Mesenchymal stem cell (in vitro differentiated cells and primary cell): ENCODE measurements around the gene FBXO44.

Experiments
- DNase-seq: peaks from one replicate; pipeline ENCODE4 v3.0.0-alpha.2; 2013
- H2AFZ ChIP-seq: one replicate; pipeline ENCODE4 v1.6.1; 2013; ENCODE audit warnings: low read depth, mild to moderate bottlenecking, control low read depth, inconsistent platforms, low read length, moderate library complexity
- H2AK5ac ChIP-seq: 2 replicates; pipeline ENCODE4 v1.6.1; 2013; ENCODE audit warnings: low read length, moderate library complexity, mild to moderate bottlenecking, inconsistent platforms; ENCODE audit not compliant: severe bottlenecking
- H2BK120ac ChIP-seq: one replicate; pipeline ENCODE4 v1.6.1; 2013; ENCODE audit warnings: low read depth, mild to moderate bottlenecking, inconsistent platforms, low read length, moderate library complexity
- H2BK12ac ChIP-seq, 2 experiments: one replicate each; pipeline ENCODE4 v1.6.1; 2013; ENCODE audit warnings: inconsistent platforms in 2 of 2, low read length in 2 of 2, mild to moderate bottlenecking in 2 of 2, moderate library complexity in 2 of 2, control low read depth in 1 of 2
- H2BK15ac ChIP-seq: one replicate; pipeline ENCODE4 v1.6.1; 2013; ENCODE audit warnings: mild to moderate bottlenecking, low read depth, inconsistent platforms; ENCODE audit not compliant: poor library complexity, severe bottlenecking
- H2BK5ac ChIP-seq: 2 replicates; pipeline ENCODE4 v1.6.1; 2013; ENCODE audit warnings: low read depth, mild to moderate bottlenecking, low read length, control low read depth, inconsistent platforms; ENCODE audit not compliant: poor library complexity, severe bottlenecking
- H3K14ac ChIP-seq, 2 experiments: one replicate each; pipeline ENCODE4 v1.6.1; 2013; ENCODE audit warnings: inconsistent platforms in 2 of 2, low read length in 2 of 2, control low read depth in 1 of 2, mild to moderate bottlenecking in 1 of 2, moderate library complexity in 1 of 2
- H3K18ac ChIP-seq, 2 experiments: one replicate each; pipeline ENCODE4 v1.6.1; 2013; ENCODE audit warnings: inconsistent platforms in 2 of 2, low read length in 2 of 2, control low read depth in 1 of 2, low read depth in 1 of 2, mild to moderate bottlenecking in 1 of 2
- H3K23ac ChIP-seq, 2 experiments: one replicate each; pipeline ENCODE4 v1.6.1; 2013; ENCODE audit warnings: inconsistent platforms in 2 of 2, low read length in 2 of 2, mild to moderate bottlenecking in 2 of 2, moderate library complexity in 2 of 2, control low read depth in 1 of 2
- H3K27ac ChIP-seq: 2 replicates; pipeline ENCODE4 v1.5.1; 2013; ENCODE audit warnings: mild to moderate bottlenecking, moderate library complexity, low read length, control low read depth, inconsistent platforms; ENCODE audit not compliant: poor library complexity, severe bottlenecking
- H3K27me3 ChIP-seq, 2 experiments: 2 replicates each; pipeline versions ENCODE4 v1.6.1 to v1.7.0; 2013; ENCODE audit warnings: low read length in 2 of 2, mild to moderate bottlenecking in 2 of 2, moderate library complexity in 2 of 2, control low read depth in 1 of 2, inconsistent platforms in 1 of 2; ENCODE audit not compliant: control insufficient read depth in 1 of 2, insufficient read depth in 1 of 2
- H3K36me3 ChIP-seq, 2 experiments: 2 replicates each; pipeline versions ENCODE4 v1.6.1 to v1.7.0; 2013; ENCODE audit warnings: low read length in 2 of 2, control low read depth in 1 of 2, inconsistent platforms in 1 of 2, low read depth in 1 of 2, mild to moderate bottlenecking in 1 of 2; ENCODE audit not compliant: insufficient read depth in 2 of 2, control insufficient read depth in 1 of 2
- H3K4ac ChIP-seq, 2 experiments: one replicate each; pipeline ENCODE4 v1.6.1; 2013; ENCODE audit warnings: inconsistent platforms in 2 of 2, low read length in 2 of 2, mild to moderate bottlenecking in 2 of 2, moderate library complexity in 2 of 2, control low read depth in 1 of 2, low read depth in 1 of 2
- H3K4me1 ChIP-seq: 2 replicates; pipeline ENCODE4 v1.6.1; 2013; ENCODE audit warnings: low read depth, low read length, control low read depth; ENCODE audit not compliant: control insufficient read depth, insufficient read depth
- H3K4me2 ChIP-seq: 2 replicates; pipeline ENCODE4 v1.6.1; 2013; ENCODE audit warnings: low read length, mild to moderate bottlenecking, inconsistent platforms; ENCODE audit not compliant: poor library complexity, severe bottlenecking
- H3K4me3 ChIP-seq, 2 experiments: 2 replicates each; pipeline versions ENCODE4 v1.5.1 to v1.7.0; 2013; ENCODE audit warnings: low read length in 2 of 2, mild to moderate bottlenecking in 2 of 2, control low read depth in 1 of 2, low read depth in 1 of 2; ENCODE audit not compliant: insufficient read depth in 1 of 2
- H3K79me1 ChIP-seq: replicated peaks from 2 replicates; pipeline ENCODE4 v1.6.1; 2013; ENCODE audit warnings: mild to moderate bottlenecking, control low read depth, low read length, inconsistent platforms; ENCODE audit not compliant: poor library complexity, severe bottlenecking
- H3K9ac ChIP-seq: 2 replicates; pipeline ENCODE4 v1.7.0; 2013; ENCODE audit warnings: mild to moderate bottlenecking, low read length, moderate library complexity
- H3K9me3 ChIP-seq: 2 replicates; pipeline ENCODE4 v1.7.0; 2013; ENCODE audit warnings: mild to moderate bottlenecking, low read length; ENCODE audit not compliant: control insufficient read depth
- H4K8ac ChIP-seq: one replicate; pipeline ENCODE4 v1.6.1; 2013; ENCODE audit warnings: inconsistent platforms, mild to moderate bottlenecking, low read length, moderate library complexity
- H4K91ac ChIP-seq: one replicate; pipeline ENCODE4 v1.6.1; 2013; ENCODE audit warnings: mild to moderate bottlenecking, low read length, inconsistent platforms
- WGBS: methylation state at CpG from one replicate; pipeline ENCODE4 v1.1.7; 2013; ENCODE audit warnings: mixed read lengths; 5-methylcytosine and 5-hydroxymethylcytosine counted together

The FBXO44 gene

DNA sequence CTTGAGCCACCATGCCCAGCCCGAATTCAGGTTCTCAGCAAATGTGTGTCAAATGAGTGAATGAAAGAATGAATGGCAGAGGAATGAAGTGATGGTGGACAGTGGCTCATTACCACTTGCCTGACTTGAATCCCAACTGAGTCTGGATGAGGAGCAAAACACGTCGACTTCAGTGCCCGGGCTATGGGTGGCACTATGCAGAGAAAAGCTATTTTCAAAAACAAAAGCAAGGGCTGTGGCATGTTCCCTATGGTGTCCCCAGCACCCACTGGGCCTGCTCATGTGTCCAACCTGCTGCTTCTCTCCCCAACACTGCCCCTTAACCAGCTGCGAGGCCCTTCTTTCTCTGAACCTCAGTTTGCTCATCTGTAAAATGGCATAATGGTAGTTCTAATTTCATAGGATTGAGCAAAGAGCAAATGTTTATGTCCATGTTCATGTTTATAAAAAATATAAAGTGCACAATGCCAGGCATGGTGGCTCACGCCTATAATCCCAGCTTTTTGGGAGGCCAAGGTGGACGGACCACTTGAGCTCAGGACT lies 30.6 kb downstream of the FBXO44 start:
- Histone ChIP-seq H3K4me3 (no peak overlapping the region), H3K36me3 (no peaks in the 10 kb centered on the region), H4K8ac (no peak overlapping the region), H2AFZ (no peak overlapping the region), H3K79me1 (peaks cover 4% of the 10 kb centered on the region), H2BK15ac (no peak overlapping the region), H3K14ac (no peak overlapping the region), H3K27me3 (peaks cover 34 to 53% of the 10 kb centered on the region in 2 experiments), H2BK12ac (no peak overlapping the region), H3K9ac (no peak overlapping the region), H3K4me2 (no peak overlapping the region), H3K4me1 (peaks cover 13% of the 10 kb centered on the region), H2BK5ac (no peak overlapping the region), H3K23ac (no peak overlapping the region), H3K4ac (no peak overlapping the region), H3K18ac (no peak overlapping the region), H3K27ac (no peak overlapping the region), H4K91ac (no peak overlapping the region), H2BK120ac (no peak overlapping the region), H3K9me3 (no peaks in the 10 kb centered on the region), H2AK5ac (no peak overlapping the region)
- no peak for DNase-seq
- WGBS: 90% methylated on average over 6 of the region's 7 CpGs

DNA sequence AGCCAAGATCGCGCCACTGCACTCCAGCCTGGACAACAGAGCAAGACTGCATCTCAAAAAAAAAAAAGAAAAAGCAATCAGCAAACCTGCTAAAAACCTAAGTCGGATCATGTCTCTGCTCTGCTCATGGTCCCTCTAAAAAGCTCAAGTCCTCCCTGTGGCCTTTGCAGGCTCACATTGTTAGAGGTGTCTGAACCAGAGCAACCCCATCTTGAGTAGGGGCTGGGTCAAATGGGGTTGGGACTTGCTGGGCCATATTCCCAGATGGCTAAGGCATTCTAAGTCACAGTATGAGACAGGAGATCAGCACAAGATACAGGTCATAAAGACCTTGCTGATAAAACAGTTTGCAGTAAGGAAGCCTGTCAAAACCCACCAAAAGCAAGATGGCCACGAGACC lies 33.8 kb downstream of the FBXO44 start:
- H4K8ac ChIP-seq: no peak overlapping the region
- no peak overlapping the region for H2BK12ac ChIP-seq
- H3K4me2 ChIP-seq: no peak overlapping the region

DNA sequence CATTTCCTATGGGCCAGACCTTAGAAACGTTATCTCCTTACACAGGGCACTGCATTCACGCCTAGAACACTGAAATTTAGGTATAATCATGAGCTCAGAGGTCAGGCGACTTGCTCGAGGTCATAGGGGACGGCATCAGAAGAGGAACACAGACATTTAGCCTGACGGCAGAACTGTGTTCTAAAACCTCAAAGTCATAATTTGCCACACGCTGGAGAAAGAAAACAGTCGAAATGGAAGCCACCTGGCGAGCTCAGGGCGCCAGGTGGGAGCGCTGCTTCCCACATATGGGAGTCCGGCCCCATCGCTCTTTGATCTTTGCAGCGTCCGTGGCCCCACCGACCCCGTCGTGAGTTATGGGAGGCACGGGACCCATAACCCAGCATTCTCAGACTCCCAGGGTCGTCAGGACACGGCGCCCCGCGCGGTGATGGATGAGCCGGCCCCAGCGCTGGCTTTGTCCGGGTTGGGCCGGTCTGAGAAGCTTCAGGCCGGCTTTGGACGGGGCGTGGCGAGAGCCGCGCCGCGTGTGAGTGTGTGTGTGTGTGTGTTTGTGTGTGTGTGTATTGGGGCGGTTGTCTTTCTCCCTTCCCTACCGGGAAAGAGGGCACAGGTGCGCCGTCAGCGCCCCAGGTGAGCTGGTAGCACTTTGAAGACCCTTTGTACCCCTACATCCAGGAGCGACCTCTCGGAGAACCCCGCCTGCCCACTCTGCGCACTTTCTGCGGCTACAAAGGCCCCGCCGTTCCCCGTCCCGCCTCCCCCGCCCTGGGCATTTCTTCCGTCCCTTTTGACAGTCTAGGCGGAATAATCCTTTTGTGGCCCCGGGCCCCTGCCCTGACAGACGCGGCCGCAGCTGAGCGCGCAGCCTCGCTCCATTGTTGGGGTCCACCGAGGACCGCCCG lies 36.0 kb downstream of the FBXO44 start:
- H4K91ac ChIP-seq: no peak overlapping the region
- no peak overlapping the region for H2AK5ac ChIP-seq
- no peak overlapping the region for H3K4ac ChIP-seq
- no peaks in the 10 kb centered on the region for H3K36me3 ChIP-seq
- no peaks in the 10 kb centered on the region for H3K9me3 ChIP-seq
- H2BK12ac ChIP-seq: no peak overlapping the region
- no peak overlapping the region for H3K18ac ChIP-seq
- H2BK5ac ChIP-seq: no peak overlapping the region
- H3K79me1 ChIP-seq: no peaks in the 10 kb centered on the region
- H3K4me2 ChIP-seq: peak overlapping the region; percentile 62
- WGBS: 4% methylated on average over 54 of the region's 64 CpGs
- no peak overlapping the region for H2AFZ ChIP-seq
- peaks cover 29% of the 10 kb centered on the region for H3K4me1 ChIP-seq
- peaks cover 67 to 70% of the 10 kb centered on the region in 2 experiments for H3K27me3 ChIP-seq
- peak overlapping the region in 1 of 2 experiments; percentile 28 for H3K4me3 ChIP-seq
- H3K23ac ChIP-seq: no peak overlapping the region
- H4K8ac ChIP-seq: no peak overlapping the region
- peak overlapping the region; percentile 11 for H3K9ac ChIP-seq
- H2BK15ac ChIP-seq: no peak overlapping the region
- no peak overlapping the region for H3K27ac ChIP-seq
- H3K14ac ChIP-seq: no peak overlapping the region
- DNase-seq: no peak
- H2BK120ac ChIP-seq: no peak overlapping the region

More for the DNA sequence above, 33.8 kb downstream of the FBXO44 start:
- Histone ChIP-seq H3K79me1 (no peaks in the 10 kb centered on the region), H3K27me3 (peaks cover 59 to 67% of the 10 kb centered on the region in 2 experiments), H3K27ac (no peak overlapping the region), H3K4me3 (no peak overlapping the region), H3K18ac (no peak overlapping the region), H3K9ac (no peak overlapping the region), H2AFZ (no peak overlapping the region), H2BK15ac (no peak overlapping the region), H3K4ac (no peak overlapping the region), H2BK5ac (no peak overlapping the region), H3K14ac (no peak overlapping the region), H3K23ac (no peak overlapping the region), H2BK120ac (no peak overlapping the region), H3K9me3 (no peaks in the 10 kb centered on the region), H2AK5ac (no peak overlapping the region), H4K91ac (no peak overlapping the region), H3K4me1 (peaks cover 25% of the 10 kb centered on the region), H3K36me3 (no peaks in the 10 kb centered on the region)
- DNase-seq: no peak
- WGBS: 94% methylated on average over 4 of the region's 4 CpGs

DNA sequence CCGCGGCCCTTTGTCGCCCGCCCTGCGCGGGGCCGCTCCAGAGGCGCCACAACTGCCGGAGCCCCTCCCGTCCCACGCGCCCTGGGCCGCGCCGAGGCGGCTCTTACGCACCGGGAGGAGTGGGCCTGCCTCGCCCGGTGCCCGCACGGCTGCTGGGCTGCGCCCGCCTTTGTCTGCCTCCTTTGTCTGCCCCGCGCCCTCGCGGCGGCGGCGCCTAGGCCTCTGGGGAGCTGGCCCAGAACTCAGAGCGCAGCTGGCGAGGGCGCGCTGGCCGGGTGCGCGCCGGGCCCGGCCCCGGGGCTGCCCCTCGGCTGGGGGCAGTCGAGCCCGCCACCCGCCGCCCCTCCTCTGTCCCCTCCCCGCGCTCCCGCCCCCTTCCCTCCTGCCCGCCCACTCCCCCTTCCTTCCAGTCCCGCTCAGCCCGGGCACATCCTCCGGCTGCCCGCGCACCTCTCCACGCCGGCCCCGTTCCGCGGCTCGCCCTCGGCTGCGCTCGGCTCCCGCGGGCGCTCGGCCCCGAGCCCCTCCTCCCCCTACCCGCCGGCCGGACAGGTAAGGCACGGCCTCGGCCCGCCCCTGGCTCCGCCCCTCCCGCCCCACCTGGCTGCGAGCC lies 36.7 kb downstream of the FBXO44 start, which contains the start of gene DRAXIN:
DRAXIN (plus strand) TSS at position 409 of the 613 bp plus-strand sequence. CDS start 14,549 bp downstream, outside the sequence.
- no peak within 1 kb of the TSS for H3K14ac ChIP-seq
- H2BK120ac ChIP-seq: no peak within 1 kb of the TSS
- WGBS: 1% methylated on average over 25 of the region's 78 CpGs

More for the DNA sequence above, 36.7 kb downstream of the FBXO44 start, which contains the start of gene DRAXIN:
- peak within 1 kb of the TSS in 1 of 2 experiments; percentile 28 for H3K4me3 ChIP-seq
- H2BK15ac ChIP-seq: no peak within 1 kb of the TSS
- H3K9ac ChIP-seq: peak within 1 kb of the TSS; percentile 11
- H3K9me3 ChIP-seq: no peaks in the 10 kb centered on the region
- peaks cover 70 to 71% of the 10 kb centered on the region in 2 experiments for H3K27me3 ChIP-seq
- no peak within 1 kb of the TSS for H3K18ac ChIP-seq
- H3K4ac ChIP-seq: no peak within 1 kb of the TSS
- no peak within 1 kb of the TSS for H4K91ac ChIP-seq
- peaks cover 29% of the 10 kb centered on the region for H3K4me1 ChIP-seq
- no peak within 1 kb of the TSS for H2BK12ac ChIP-seq
- peak within 1 kb of the TSS; percentile 62 for H3K4me2 ChIP-seq
- no peak within 1 kb of the TSS for H2AFZ ChIP-seq
- H3K23ac ChIP-seq: no peak within 1 kb of the TSS
- no peak within 1 kb of the TSS for H3K27ac ChIP-seq
- H3K79me1 ChIP-seq: no peaks in the 10 kb centered on the region
- H4K8ac ChIP-seq: no peak within 1 kb of the TSS
- H3K36me3 ChIP-seq: peaks cover 0 to 3% of the 10 kb centered on the region in 2 experiments
- no peak within 1 kb of the TSS for H2AK5ac ChIP-seq
- no peak within 1 kb of the TSS for H2BK5ac ChIP-seq
- no peak for DNase-seq
